Skin of body (tissue), 1 donor: ENCODE data around the gene SMCO3. TPM values are rescaled to one million over a fixed set of nuclear protein-coding genes. Genes with fewer than 3 reads are reported as not detected.

Source experiments
- total RNA-seq: library from RNA; depleted of rRNA; stranded (reverse); fragments of >200 nt; gene quantifications from one replicate; pipeline ENCODE4 v1.2.3, GENCODE V29; 2014

The SMCO3 gene
- total RNA-seq, 1 donor from 2014 or later, result 0.39 TPM

Other genes with a start within 250 kb of the SMCO3 start
- 18.1 TPM for gene PLBD1, start 246.3 kb downstream of the SMCO3 start, total RNA-seq
- gene GUCY2C, start 117.6 kb downstream of the SMCO3 start, total RNA-seq, result 0.10 TPM
- 26.9 TPM for gene WBP11, start 10.7 kb downstream of the SMCO3 start, total RNA-seq
- gene C12orf60, start 10.5 kb downstream of the SMCO3 start, total RNA-seq, result 1.4 TPM
- gene ART4, start 29.3 kb upstream of the SMCO3 start, total RNA-seq, result 1.3 TPM
- 127 TPM for gene MGP, start 71.7 kb upstream of the SMCO3 start, total RNA-seq
- gene ERP27, start 124.4 kb upstream of the SMCO3 start, total RNA-seq, result 1.9 TPM
- gene ARHGDIB, start 147.4 kb upstream of the SMCO3 start, total RNA-seq, result 36.7 TPM
- 0.59 TPM for gene PDE6H, start 158.9 kb upstream of the SMCO3 start, total RNA-seq